Measurements from ENCODE around the gene CDK5RAP3.

GRCh38 chr17:47937941-47938340 lies 33.0 kb upstream of the CDK5RAP3 start:
- TF ChIP-seq CTCF (conservative IDR thresholded peaks at IDR 0.05; ENCODE audit: low read depth in 2 of 2) (no peak), EZH2 (IDR thresholded peaks at IDR 0.05; ENCODE audit: low read depth, unreplicated experiment) (no peak), CREB1 (CRISPR knock-in tag; IDR thresholded peaks at IDR 0.05; ENCODE audit: low read depth) (no peak), POLR2AphosphoS5 (IDR thresholded peaks at IDR 0.05; ENCODE audit: low read depth) (no peak), EZH2phosphoT487 (IDR thresholded peaks at IDR 0.05; ENCODE audit: unreplicated experiment) (no peak), ZNF114 (CRISPR knock-in tag; IDR thresholded peaks at IDR 0.05) (no peak), REST (IDR thresholded peaks at IDR 0.05; ENCODE audit: unreplicated experiment) (no peak), JUNB (IDR thresholded peaks at IDR 0.05; ENCODE audit: unreplicated experiment) (no peak)
- TF ChIP-seq, protein P1, sequence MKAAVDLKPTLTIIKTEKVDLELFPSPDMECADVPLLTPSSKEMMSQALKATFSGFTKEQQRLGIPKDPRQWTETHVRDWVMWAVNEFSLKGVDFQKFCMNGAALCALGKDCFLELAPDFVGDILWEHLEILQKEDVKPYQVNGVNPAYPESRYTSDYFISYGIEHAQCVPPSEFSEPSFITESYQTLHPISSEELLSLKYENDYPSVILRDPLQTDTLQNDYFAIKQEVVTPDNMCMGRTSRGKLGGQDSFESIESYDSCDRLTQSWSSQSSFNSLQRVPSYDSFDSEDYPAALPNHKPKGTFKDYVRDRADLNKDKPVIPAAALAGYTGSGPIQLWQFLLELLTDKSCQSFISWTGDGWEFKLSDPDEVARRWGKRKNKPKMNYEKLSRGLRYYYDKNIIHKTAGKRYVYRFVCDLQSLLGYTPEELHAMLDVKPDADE (IDR thresholded peaks at IDR 0.05) = no peak
